ENCODE data around the gene FOXJ3. TPM values are rescaled to one million over a fixed set of nuclear protein-coding genes. Genes with fewer than 3 reads are reported as not detected.

FOXJ3 gene
- total and polyA plus RNA-seq, 2 donors (not counting 1 experiment from before 2014, with no cell fraction given), result 22.6 to 29.5 TPM

- no peak overlapping the region for H3K27ac ChIP-seq (ENCODE audit: insufficient read depth, low read length)
- H3K4me3 ChIP-seq (replicated peaks in 1 of 4; ENCODE audit: control extremely low read depth in 1 of 4, insufficient read depth in 1 of 4, low read depth in 3 of 4, low read length in 4 of 4), result no peak overlapping the region
- no peaks in the 10 kb centered on the region for H3K4me1 ChIP-seq (ENCODE audit: control insufficient read depth, extremely low read depth, insufficient read depth, low read length)
- no peak for DNase-seq (ENCODE audit: low read depth in 2 of 2)
- TF ChIP-seq EZH2 (IDR thresholded peaks at IDR 0.05; ENCODE audit: low read length, missing control alignments) (no peak), CTCF (conservative IDR thresholded peaks at IDR 0.05 in 1 of 2, IDR thresholded peaks at IDR 0.05 in 1 of 2; ENCODE audit: low read depth in 1 of 2, low read length in 2 of 2) (no peak)
- peaks cover 10% of the 10 kb centered on the region for H3K79me2 ChIP-seq (ENCODE audit: control insufficient read depth, insufficient read depth, low read length)
- H3K4me2 ChIP-seq (ENCODE audit: extremely low read depth, insufficient read depth, low read length), result no peak overlapping the region
- H3K9ac ChIP-seq (ENCODE audit: insufficient read depth, low read length), result no peak overlapping the region
- H3K9me3 ChIP-seq (ENCODE audit: control insufficient read depth, insufficient read depth, low read depth, low read length), result no peaks in the 10 kb centered on the region
- H4K20me1 ChIP-seq (ENCODE audit: control insufficient read depth, extremely low read depth, insufficient read depth, low read length), result no peaks in the 10 kb centered on the region
- H3K36me3 ChIP-seq (ENCODE audit: control insufficient read depth, insufficient read depth, low read length), result peaks cover 4% of the 10 kb centered on the region
- H3K27me3 ChIP-seq (ENCODE audit: control insufficient read depth, insufficient read depth, low read length), result no peaks in the 10 kb centered on the region
- no peak overlapping the region for H2AFZ ChIP-seq (ENCODE audit: low read length)
Measured at GRCh38 chr1:42267904-42268303, 67.1 kb downstream of the FOXJ3 start.

- Histone ChIP-seq H3K36me3 (ENCODE audit: control insufficient read depth, insufficient read depth, low read length) (peaks cover 4% of the 10 kb centered on the region), H3K27ac (ENCODE audit: insufficient read depth, low read length) (no peak overlapping the region), H2AFZ (ENCODE audit: low read length) (no peak overlapping the region), H3K9ac (ENCODE audit: insufficient read depth, low read length) (no peak overlapping the region), H3K4me1 (ENCODE audit: control insufficient read depth, extremely low read depth, insufficient read depth, low read length) (no peaks in the 10 kb centered on the region), H3K27me3 (ENCODE audit: control insufficient read depth, insufficient read depth, low read length) (no peaks in the 10 kb centered on the region), H3K4me2 (ENCODE audit: extremely low read depth, insufficient read depth, low read length) (no peak overlapping the region), H3K4me3 (replicated peaks in 1 of 4; ENCODE audit: control extremely low read depth in 1 of 4, insufficient read depth in 1 of 4, low read depth in 3 of 4, low read length in 4 of 4) (no peak overlapping the region), H3K9me3 (ENCODE audit: control insufficient read depth, insufficient read depth, low read depth, low read length) (no peaks in the 10 kb centered on the region), H3K79me2 (ENCODE audit: control insufficient read depth, insufficient read depth, low read length) (peaks cover 10% of the 10 kb centered on the region), H4K20me1 (ENCODE audit: control insufficient read depth, extremely low read depth, insufficient read depth, low read length) (no peaks in the 10 kb centered on the region)
- DNase-seq (ENCODE audit: low read depth in 2 of 2), result peak in 1 of 2 donors; percentile 45
- TF ChIP-seq EZH2 (IDR thresholded peaks at IDR 0.05; ENCODE audit: low read length, missing control alignments), result no peak
Measured at GRCh38 chr1:42266253-42267135, 68.5 kb downstream of the FOXJ3 start.

- H2AFZ ChIP-seq (ENCODE audit: low read length), result no peak overlapping the region
- peaks cover 8% of the 10 kb centered on the region for H3K79me2 ChIP-seq (ENCODE audit: control insufficient read depth, insufficient read depth, low read length)
- peaks cover 4% of the 10 kb centered on the region for H3K36me3 ChIP-seq (ENCODE audit: control insufficient read depth, insufficient read depth, low read length)
- H4K20me1 ChIP-seq (ENCODE audit: control insufficient read depth, extremely low read depth, insufficient read depth, low read length), result no peaks in the 10 kb centered on the region
- H3K4me1 ChIP-seq (ENCODE audit: control insufficient read depth, extremely low read depth, insufficient read depth, low read length), result peaks cover under 1% of the 10 kb centered on the region
- no peak overlapping the region for H3K27ac ChIP-seq (ENCODE audit: insufficient read depth, low read length)
- H3K9me3 ChIP-seq (ENCODE audit: control insufficient read depth, insufficient read depth, low read depth, low read length), result no peaks in the 10 kb centered on the region
- no peak overlapping the region for H3K9ac ChIP-seq (ENCODE audit: insufficient read depth, low read length)
- DNase-seq (ENCODE audit: low read depth in 2 of 2), result no peak
- no peak overlapping the region for H3K4me2 ChIP-seq (ENCODE audit: extremely low read depth, insufficient read depth, low read length)
- no peak overlapping the region for H3K4me3 ChIP-seq (replicated peaks in 1 of 4; ENCODE audit: control extremely low read depth in 1 of 4, insufficient read depth in 1 of 4, low read depth in 3 of 4, low read length in 4 of 4)
- TF ChIP-seq CTCF (conservative IDR thresholded peaks at IDR 0.05 in 1 of 2, IDR thresholded peaks at IDR 0.05 in 1 of 2; ENCODE audit: low read depth in 1 of 2, low read length in 2 of 2) (no peak), EZH2 (IDR thresholded peaks at IDR 0.05; ENCODE audit: low read length, missing control alignments) (no peak)
- H3K27me3 ChIP-seq (ENCODE audit: control insufficient read depth, insufficient read depth, low read length), result no peaks in the 10 kb centered on the region
Measured at GRCh38 chr1:42264511-42265190, 70.4 kb downstream of the FOXJ3 start.
